ENCODE results near the gene ZNF132.
"Not testable (repeated sequence)": the region's sequence is repeated elsewhere in the genome, so short reads cannot be mapped to it uniquely, and the experiment has no call there.

ZNF132 gene

DNA sequence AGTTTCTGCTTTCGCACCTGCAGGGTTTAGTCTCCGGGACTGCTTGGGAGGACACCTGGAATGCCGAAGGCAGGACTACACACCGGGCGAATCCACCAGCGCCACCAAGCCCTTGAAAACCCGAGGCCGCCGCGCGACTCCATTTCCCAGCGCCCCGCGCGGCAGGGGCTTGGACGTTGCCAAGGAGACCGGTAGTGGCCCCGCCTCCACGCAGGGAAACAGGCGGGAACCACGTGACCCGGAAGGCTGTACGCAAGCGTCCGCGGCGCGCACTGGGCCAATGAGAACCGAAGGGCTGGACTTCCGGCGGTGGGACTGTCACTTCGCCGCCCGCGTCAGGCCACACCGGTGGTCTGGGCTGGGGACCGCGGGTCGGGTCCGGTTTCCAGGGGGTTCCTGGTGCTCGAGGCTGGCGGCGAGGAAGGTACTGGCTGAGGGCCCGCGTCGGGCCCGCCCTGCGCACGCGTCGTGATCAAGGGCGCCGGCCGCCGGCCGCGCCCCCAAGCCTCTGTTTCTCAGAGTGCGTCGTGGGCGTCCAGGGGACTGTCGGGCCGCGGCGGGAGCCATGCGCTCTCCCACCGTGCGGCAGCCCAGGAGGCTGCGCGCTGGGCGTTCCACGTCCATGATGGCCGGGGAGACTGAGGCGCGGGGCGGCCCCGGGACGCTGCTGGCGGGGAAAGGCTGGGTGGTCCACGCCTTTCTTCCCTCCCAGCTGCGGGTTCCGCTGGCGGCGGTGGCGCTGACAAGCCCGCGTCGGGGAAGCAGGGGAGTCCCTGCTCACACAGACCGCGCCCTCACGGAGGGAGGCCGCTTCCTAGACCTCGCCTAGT lies 27.0 kb upstream of the ZNF132 start, which contains the start of gene ZNF324:
ZNF324 (plus strand) TSS at position 321 of the 830 bp plus-strand sequence. CDS start 2,106 bp downstream, outside the sequence.
- peak; percentile 94 for DNase-seq

DNA sequence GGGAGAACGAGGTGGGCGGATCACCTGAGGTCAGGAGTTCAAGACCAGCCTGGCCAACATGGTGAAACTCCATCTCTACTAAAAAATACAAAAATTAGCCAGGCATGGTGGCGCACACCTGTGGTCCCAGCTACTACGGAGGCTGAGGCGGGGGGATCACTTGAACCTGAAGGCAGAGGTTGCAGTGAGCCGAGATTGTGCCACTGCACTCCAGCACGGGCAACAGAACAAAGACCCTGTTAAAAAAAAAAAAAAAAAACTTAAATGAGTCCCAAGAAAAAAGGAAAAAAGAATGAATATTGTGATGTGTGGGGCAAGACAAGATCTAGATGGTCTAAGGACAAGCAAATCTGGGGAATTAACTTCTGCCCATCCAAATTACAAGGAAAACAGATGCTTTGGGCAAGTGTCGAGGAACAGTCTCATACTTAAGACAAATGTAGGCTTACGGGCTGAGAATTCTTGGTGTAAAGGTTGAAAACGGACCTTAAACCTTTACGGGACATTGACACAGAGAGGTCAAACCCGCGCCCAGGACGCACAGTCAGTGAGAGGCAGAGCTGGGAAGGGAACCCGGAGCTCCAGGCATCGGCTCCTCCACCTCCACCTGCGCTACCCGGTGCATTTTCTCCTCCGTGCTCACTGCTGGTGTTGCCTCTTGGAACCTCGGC lies 26.3 kb upstream of the ZNF132 start:
- DNase-seq = no peak

DNA sequence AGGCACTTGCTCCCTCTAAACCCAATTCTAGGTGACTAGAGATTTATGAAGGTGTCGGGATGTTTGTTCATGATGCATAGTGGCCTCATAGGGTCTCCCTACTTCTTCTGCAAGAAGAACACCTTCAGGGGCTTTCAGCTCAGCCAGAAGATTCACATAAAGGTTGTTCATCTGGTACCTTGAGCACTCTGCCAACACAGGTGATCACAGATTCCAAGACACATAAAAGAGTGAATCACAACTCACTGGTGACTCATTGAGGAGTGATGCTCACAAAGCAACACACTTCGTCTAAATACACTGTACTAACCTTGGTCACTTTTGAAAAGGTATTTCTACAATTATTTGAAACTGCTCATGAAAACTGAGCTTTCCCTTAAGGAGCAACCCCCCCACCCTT lies 20.1 kb upstream of the ZNF132 start:
- DNase-seq = no peak

DNA sequence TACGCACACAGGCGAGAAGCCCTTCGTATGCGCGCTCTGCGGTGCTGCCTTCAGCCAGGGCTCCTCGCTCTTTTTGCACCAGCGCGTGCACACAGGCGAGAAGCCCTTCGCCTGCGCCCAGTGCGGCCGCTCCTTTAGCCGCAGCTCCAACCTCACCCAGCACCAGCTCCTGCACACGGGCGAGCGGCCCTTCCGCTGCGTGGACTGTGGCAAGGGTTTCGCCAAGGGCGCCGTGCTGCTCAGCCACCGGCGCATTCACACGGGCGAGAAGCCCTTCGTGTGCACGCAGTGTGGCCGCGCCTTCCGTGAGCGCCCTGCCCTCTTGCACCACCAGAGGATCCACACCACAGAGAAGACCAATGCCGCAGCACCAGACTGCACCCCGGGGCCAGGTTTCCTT lies 16.2 kb upstream of the ZNF132 start:
- no peak for DNase-seq

DNA sequence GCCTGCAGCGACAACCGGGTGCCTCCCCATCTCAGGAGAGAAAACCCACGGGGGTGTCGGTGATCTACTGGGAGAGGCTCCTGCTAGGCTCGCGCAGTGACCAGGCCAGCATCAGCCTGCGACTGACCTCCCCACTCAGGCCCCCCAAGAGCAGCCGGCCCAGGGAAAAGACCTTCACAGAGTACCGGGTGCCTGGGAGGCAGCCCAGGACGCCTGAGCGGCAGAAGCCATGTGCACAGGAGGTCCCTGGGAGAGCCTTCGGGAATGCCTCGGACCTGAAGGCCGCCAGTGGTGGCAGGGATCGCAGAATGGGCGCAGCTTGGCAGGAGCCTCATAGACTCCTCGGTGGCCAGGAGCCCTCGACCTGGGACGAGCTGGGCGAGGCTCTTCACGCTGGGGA lies 15.4 kb upstream of the ZNF132 start:
- DNase-seq = no peak

DNA sequence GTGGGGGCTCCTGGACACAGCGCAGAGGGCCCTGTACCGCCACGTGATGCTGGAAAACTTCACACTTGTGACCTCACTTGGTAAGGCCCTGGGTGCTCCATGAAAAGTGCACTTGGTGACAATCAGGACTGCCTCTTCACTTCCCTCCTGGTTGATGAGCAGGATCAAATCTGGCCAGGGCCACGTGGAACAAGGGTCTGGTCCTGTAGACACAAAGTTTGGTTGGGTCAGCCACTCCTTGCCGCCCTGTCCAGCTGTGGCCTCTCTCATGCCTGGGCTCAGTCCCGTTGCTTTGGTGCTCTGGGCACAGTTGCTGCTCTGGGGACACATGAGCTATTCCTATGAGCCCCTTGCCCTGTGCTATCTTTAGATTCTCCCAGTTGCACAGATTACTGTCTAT lies 13.8 kb upstream of the ZNF132 start:
- no peak for DNase-seq

DNA sequence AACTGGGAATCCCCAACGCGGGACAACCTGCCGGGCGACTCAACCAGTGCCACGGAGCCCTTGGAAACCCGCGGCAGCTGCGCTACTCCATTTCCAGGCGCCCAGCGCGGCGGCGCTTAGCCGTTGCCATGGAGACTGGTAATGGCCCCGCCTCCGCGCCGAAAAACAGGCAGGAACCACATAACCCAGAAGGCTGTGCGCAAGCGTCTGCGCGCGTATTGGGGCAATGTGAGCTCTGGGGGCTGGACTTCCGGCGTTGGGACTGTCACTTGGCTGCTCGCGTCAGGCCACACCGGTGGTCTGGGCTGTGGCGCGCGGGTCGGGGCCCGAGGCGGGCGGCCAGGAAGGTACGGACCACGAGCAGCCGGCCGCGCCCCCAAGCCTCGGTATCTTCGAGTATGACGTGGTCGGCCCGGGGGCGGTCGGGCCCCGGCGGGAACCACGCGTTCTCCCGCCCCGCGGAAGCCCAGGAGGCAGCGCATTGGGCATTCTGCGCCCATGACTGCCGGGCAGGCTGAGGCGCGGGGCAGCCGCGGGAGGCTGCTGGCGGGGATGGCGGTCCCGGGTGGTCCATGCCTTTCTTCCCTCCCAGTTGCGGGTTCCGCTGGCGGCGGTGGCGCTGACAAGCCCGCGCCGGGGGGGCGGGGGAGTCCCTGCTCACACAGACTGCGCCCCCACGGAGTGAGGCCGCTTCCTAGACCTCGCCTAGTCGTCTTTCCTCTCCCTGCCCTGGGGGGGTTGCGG lies 11.6 kb upstream of the ZNF132 start, which contains the start of gene ZNF324B:
ZNF324B (plus strand) TSS at position 265 of the 744 bp plus-strand sequence. CDS start 2,080 bp downstream, outside the sequence.
- peak; percentile 96 for DNase-seq

DNA sequence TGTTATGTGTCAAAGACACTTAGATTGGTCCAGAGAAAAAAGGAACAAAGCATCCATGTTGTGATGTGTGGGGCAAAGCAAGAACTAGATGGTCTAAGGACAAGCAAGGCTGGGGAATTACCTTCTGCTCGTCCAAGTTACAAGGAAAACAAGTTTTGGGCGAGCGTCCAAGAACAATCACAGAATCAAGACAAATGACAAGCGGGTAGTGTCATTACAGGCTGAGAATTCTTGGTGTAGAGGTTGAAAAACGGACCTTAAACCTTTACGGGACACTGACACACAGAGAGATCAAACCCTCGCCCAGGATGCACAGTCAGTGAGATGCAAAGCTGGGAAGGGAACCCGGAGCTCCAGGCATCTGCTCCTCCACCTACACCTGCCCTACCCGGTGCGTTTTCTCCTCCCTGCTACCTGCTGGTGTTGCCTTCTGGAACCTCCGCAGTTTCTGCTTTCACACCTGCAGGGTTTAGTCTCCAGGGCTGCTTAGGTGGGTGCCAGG lies 11.0 kb upstream of the ZNF132 start:
- no peak for DNase-seq

DNA sequence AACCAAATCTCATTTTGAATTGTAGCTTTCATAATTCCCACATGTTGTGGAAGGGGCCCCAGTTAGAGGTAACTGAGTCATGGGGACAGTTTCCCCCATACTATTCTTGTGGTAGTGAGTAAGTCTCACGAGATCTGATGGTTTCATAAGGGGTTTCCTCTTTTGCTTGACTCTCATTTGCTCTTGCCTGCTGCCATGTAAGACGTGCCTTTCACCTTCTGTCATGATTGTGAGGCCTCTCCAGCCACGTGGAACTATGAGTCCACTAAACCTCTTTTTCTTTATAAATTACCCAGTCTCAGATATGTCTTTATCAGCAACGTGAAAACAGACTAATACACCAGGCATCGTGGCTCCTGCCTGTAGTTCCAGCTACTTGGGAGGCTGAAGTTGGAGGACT lies 10.0 kb upstream of the ZNF132 start:
- DNase-seq = not testable (repeated sequence)

DNA sequence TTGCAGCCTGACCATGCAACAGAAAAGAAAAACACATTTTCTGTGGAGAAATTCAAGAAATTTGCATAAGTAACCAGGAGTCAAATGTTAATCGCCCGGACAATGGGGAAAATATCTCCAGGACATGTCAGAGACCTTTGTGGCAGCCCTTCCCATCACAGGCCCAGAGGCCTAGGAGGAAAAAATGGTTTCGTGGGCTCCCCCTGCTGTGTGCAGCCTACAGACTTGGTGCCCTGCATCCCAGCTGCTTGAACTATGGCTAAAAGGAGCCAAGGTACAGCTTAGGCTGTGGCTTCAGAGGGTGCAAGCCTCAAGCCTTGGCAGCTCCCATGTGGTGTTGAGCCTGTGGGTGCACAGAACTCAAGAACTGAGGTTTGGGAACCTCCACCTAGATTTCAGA lies 8.9 kb upstream of the ZNF132 start:
- DNase-seq = not testable (repeated sequence)

DNA sequence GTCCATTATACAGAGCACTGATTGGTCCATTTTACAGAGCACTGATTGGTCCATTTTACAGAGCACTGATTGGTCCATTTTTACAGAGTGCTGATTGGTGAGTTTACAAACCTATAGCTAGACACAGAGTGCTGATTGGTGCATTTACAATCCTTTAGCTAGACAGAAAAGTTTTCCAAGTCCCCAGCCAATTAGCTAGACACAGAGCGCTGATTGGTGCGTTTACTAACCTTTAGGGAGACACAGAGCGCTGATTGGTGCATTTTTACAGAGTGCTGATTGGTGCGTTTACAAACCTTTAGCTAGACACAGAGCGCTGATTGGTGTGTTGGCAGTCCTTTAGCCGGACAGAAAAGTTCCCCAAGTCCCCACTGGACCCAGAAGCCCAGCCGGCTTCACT lies 3.0 kb upstream of the ZNF132 start:
- DNase-seq = not testable (repeated sequence)

DNA sequence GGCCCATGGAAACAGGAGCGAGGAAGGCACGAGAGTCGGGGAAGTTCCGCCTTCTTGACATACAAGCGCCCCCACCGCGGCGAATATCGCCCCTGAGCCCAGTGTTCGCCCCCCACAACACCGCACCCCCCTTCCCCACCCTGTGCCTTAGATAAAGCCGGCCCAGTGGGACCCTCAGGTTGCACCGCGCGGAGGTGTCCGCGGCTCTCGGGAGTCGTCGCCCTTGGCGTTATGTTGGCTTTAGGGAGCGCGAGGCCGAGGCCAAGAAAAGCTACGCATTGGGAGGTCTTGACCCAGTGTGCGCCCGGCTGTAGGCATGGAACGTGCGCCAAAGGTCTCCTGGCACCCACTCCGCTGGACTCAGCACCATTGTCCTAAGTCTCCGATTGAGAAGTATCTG lies 603 bp upstream of the ZNF132 start:
- no peak for DNase-seq

DNA sequence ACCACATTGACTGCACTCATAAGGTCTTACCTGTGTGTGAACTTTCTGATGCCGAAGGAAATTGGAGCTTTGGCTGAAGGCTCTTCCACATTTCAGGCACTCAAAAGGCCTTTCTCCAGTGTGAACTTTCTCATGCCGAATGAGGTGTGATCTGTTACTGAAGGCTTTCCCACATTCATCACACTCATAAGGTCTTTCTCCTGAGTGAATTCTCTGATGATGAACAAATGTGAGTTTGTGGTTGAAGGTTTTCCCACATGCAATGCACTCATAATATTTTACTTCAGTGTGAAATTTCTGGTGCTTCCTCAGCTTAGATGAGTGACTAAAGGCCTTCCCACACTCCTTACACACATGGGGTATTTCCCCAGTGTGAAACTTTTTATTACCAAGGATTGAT lies 5.7 kb downstream of the ZNF132 start:
- DNase-seq = no peak

DNA sequence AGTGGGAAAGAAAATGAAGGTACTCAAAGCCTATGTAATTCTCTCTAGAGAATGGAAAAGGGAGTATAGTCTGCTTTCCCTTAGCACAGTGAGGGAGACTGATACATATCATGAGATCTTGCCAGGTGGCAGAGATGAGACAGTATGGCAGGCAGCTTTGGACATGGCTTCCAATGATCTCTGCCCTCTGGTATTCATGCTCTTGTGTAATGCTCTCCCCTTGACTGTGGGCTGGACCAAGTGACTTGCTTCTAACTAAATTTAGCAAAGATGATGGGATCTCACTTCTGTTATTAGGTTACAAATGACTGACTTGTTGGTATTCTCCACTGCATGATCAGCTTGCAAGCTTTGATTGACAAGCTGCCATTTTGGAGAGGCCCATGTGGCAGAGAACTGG lies 10.2 kb downstream of the ZNF132 start:
- DNase-seq = no peak

DNA sequence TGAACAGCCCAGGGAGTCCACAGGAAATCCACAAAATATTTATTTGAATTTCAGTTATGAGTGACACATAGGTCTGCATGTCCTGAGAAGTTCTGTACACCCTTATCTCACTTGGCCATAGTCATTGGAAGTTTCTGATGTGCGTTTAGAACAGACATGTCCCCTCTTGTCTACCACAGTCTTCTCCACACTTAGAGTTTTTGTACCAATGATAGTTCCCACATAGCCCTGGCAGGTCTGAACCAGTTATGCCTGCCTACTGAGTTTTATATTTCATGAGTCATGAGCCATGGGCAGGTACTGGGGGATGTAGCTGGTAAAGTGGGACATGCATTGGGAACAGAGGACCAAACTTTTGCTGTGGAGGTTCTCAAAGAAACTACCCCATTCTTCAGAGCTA lies 11.3 kb downstream of the ZNF132 start:
- no peak for DNase-seq

DNA sequence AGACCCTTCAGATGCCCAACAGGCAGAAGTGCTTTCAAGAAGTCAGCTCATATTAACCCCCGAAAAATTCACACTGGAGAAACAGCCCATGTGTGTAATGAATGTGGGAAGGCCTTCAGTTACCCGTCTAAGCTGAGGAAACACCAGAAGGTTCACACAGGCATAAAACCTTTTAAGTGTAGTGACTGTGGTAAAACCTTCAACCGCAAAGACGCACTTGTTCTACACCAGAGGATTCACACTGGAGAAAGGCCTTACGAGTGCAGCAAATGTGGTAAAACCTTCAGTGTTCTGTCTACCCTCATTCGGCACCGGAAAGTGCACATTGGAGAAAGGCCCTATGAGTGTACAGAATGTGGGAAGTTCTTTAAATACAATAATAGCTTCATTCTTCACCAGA lies 22.9 kb downstream of the ZNF132 start:
- DNase-seq = no peak

DNA sequence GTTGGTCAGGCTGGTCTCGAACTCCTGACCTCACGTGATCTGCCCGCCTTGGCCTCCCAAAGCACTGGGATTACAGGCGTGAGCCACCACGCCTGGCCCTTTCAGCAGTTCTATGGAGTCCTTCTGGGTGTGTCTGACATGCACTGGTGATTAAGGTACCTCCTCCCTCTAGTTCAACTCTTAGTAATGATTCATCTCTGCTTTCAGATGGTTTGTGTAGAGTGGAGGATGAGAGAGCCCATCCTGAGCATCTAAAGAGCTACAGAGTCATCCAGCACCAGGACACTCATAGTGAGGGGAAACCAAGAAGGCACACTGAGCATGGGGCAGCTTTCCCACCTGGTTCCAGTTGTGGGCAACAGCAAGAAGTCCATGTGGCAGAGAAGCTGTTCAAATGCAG lies 23.3 kb downstream of the ZNF132 start:
- DNase-seq = no peak

DNA sequence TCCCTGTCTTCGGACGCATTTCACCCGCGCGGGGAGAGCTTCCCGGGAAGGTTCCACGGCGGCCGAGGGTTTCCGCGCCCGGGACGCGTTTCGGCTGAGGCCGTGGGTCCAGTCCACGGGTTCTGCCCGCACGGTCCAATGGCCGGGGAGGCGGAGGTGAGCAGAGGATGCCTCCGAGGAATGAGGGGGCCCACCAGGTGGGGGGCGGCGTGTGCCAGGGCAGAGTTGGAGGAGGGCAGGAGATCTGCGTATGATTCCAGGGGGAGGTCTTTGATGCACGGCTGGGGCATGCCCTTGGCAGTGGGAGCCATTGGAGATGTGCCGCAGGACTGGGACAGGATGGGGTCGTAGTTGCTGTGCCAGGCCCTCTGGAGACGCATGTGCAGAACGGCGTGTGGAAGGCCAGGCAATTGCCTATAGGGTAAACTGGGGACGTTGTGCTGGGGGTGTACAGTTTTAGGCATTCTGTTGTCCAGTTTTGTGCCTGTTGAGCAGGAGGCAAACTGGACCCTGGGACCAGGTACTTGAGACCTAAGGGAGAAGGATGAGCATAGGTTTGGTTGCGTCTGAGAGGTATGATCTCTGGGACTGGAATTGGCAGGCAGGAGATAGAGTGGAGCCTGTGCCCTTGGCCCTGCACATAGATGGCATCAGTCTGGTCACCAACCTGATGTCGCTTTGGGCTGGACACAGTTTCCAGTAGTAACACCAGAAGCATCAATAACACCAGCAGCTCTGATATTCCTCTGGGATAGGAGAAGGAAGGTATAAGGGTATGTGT lies 30.8 kb downstream of the ZNF132 start:
- no peak for DNase-seq

DNA sequence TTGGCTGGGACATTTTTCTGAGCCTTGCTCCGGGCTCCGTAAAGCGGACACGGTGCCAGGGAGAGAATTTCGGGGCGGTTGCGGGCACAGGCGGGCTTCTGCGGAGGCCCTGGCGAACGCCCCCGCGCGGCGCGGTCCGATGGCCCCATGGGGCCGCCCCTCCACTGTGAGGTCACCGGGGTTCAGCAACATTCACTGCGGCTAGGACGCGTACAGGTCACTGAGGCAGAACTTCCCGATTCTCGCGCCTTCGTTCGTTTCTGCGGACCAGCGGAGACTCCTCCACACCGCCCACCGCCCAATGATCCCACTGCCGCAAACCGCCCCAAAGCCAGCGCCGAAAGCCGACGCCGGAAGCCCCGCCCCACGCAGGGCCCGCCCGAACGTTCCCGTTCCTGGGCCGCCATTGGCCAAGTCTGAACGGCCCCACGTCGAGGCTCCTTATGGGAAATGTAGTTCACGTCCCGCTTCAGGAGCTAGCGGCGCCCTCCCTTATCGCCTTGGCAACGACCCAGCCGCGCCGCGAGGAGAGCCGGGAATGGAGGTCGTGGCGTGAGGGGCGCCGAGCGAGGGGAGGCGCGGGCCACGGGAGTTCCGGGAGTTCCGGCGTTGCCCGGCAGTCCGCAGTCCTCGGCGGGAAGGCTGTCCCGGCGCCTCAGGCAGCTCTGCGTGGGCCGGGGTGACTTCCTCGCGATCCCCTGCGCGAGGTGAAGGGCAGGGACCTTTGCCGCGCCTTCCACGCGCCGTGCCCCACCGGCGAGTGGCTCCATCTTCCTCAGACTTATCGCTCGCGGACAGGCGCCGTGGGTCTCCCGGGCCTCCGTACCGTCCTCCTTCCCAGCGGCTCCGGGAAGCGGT lies 31.6 kb downstream of the ZNF132 start, which contains the start of gene ZNF584:
ZNF584 (plus strand) TSS at position 498 of the 858 bp plus-strand sequence. CDS start 499 bp downstream, outside the sequence.
- peak; percentile 93 for DNase-seq

DNA sequence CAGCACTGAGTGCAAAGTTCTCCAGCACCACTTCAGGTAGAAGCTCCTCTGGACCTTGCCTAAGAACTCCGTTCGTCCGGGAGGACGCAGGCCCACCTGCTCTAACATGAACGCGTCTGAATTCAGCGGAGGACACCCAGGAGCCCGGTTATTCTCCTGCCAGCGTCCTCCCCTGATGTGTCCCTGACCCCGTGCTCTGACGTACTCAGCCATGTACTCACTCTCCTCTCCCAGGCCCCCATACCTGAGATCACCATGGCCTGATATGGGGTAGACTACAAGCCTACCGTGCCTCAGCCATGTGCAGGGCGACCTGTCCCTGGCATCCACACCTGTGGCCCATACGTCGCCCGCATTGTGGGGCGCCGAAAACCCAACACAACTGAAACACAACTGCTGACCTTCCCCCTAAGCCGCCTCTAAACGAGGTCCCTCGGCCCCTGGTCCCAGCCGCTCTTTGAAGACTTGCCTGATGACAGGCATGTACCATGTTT lies 32.2 kb downstream of the ZNF132 start:
- DNase-seq = no peak
